GM21723 (cell line): Measurements from ENCODE around the gene SNRPA1.
A peak's percentile ranks its signal among the peaks of the same experiment; 100 is the strongest.
"Not testable (repeated sequence)": the region's sequence is repeated elsewhere in the genome, so short reads cannot be mapped to it uniquely, and the experiment has no call there.

Experiments
- ATAC-seq: cut with Tn5 transposase; IDR thresholded peaks from one replicate; pipeline ENCODE4 v1.9.1; 2021; ENCODE audit warnings: mild to moderate bottlenecking, moderate library complexity; ENCODE audit not compliant: unreplicated experiment

SNRPA1 gene

DNA sequence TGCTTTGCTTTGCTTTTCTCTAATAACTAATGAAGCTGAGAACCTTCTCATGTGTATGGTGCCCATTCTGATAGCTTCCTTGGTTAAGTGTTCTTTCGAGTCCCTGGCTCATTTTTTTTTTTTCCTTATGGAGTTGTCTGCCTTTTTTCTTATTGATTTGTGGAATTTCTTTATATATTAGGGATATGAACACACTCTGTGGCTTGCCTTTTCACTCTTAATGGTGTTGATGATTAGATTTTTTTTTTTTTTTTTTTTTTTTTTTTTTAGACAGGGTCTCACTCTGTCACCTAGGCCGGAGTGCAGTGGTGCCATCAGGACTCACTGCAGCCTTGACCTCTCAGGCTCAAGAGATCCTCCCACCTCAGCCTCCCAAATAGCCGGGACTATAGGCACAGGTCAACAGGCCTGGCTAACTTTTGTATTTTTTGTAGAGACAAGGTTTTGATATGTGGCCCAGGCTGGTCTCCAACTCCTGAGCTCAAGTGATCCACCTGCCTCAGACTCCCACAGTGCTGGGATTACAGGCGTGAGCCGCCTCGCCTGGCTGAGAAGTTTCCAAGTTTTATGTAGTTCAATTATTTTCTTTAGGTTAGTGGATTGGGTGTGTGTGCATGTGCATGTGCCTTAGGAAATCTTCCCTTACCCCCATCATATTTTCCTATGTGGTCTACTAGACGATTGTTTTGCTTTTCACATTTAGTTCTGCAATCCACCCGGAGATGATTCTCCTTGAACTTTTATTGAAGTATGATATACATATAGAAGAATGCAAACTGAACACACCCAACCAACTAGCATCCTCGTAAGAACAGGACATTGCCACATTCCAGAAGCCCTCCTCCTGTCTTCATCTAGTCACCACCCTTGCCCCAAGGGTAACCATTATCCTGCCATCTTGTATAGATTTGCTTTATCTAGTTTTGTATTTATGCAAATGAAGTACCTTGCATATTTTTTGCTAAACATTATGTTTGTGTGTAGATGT, 1.7 kb upstream of the SNRPA1 start:
- ATAC-seq, result no peak

DNA sequence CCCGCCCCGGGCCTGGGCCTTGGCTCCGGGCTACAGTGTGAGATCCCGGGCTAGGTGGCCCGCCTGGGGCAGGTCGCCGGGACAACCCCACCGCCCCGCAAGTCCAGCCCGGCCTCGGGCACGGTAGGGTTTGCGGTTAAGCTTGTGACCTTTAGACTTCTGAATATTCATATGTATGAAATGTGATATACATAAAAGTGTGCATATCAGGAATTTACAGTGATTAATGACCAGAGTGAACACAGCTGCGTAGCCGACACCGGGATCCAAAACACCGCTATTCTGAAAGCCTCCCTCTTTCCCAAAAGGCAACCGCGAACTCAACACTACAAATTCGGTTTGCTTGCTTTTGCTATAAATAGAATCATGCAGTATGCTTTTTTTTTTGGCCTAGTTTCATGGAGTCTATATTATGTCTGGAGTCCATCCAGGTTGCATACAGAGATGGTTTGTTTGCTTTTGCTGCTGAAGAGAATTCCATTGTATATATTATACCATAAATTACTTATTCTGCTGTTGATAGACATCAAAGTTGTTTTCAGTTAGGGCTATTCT, 636 bp upstream of the SNRPA1 start:
- no peak for ATAC-seq

DNA sequence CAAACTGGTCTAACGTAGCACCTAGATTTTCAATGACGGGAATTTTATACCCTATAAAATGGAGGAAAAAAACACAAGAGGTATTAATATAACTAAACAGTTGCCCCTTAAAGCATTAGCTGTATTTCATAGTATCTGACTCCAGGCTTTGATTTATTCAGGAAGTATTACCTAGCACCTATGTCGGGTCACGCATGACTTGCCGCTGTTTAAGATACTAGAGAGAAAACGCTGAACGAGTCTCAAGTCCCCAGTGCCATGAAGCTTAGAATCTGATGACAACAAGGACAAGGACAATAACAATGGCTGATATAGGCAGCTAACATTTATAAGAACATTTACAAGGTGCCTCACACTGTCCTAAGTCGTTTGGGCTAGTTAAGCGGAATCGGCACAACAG, 1.9 kb downstream of the SNRPA1 start:
- ATAC-seq, result no peak

DNA sequence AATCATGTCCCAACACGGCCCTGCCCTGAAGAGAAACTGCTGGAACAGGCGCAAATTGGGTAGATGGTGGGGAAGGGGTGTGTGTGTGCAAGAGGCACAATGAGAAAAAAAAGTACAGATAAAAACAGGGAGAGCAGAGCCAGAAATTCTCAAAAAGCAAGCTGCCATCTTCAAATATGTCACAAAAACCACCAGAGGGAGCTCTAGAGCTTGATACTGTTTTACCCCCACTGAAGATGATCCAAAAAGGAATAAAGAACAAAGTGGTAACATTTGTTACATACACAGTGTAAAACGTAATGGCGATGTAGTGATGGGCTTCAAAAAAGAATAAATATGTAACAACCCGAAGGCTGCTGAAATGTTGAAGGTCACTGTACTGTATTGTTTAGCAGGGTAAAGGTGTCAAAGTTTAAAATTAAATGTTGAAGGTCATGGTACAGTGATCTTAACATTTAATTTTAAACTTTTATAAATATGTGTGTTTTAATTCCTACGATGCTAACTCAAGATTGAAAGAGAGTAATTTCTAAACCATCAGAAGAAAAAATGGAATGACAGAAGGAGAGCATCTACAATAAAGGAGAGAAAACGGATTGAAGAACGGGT, 6.0 kb downstream of the SNRPA1 start:
- no peak for ATAC-seq

DNA sequence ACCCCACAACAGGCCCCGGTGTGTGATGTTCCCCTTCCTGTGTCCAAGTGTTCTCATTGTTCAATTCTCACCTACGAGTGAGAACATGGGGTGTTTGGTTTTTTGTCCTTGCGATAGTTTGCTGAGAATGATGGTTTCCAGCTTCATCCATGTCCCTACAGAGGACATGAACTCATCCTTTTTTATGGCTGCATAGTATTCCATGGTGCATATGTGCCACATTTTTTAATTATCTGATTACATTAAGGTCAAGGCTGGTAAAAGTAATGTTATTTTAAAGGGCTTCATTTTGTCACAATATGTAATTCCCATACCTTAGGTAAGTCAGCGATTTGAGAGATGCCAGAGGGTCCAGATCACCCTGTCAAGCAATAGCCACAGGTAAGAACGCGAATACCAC, 7.7 kb downstream of the SNRPA1 start:
- not testable (repeated sequence) for ATAC-seq

DNA sequence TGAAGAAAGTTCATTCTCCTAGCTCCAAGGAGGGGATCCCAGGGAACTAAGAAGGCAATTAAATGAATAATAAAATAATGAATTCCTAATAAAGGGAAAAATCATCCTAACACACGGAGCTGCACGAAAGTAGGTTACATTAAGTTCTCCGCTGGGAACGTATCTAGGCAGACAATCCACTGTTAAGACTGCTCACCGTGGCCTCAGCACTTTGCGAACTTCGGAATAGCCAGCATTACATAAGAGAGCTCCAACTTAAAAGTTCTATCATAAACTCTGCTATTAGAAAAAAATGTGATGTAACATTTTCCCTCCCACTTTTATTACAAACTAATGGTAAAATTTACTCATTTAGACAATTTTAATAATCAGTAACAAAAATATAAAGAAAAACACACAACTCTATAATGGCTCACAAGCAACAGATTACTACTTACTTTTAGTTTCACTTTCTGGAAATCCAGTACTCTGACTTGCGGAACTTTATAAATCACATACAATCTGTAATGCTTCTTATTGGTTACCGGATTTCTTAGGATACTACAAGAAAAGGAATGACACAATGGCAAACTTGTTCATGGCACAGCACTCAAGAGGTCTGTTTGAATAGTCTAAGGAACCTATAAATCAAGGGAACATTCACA, 8.5 kb downstream of the SNRPA1 start:
- ATAC-seq, result no peak

DNA sequence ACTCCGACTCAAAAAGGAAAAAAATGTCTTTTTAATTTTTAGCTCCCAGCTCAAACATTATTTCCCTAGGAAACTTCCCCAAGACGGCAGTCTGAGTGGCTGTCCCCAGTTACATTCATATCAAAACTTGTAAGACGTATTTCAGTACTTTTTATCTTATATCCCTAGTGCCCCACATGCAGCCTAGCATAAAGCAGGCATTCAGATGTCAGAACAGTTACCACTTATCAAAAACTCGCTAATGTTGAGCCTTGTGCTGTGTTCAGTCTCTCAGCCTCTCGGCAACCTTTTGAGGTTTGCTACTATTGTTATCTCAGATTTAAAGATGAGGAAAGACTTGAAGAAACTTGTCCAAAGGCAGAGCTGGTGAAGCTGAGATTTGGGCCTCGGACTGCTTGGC, 11.1 kb downstream of the SNRPA1 start:
- ATAC-seq, result no peak

DNA sequence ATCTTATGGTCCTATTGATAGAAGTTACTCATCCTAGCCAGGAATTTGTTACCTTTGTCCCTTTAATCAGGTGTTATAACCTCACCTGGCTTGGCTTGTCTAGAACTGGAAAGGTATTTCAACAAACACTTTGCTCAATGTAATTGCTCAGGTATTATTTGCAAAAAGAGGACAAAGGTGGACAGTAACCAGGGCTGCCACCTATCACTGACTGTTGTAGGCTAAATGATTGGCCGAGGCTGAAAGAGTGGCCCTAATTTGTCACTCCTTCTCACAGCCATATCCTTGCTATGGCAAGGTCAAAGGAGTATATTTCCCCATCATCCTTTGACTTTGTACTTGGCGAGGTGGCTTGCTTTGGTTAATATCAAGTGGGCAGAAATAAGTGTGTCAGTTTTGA, 15.0 kb downstream of the SNRPA1 start:
- no peak for ATAC-seq

DNA sequence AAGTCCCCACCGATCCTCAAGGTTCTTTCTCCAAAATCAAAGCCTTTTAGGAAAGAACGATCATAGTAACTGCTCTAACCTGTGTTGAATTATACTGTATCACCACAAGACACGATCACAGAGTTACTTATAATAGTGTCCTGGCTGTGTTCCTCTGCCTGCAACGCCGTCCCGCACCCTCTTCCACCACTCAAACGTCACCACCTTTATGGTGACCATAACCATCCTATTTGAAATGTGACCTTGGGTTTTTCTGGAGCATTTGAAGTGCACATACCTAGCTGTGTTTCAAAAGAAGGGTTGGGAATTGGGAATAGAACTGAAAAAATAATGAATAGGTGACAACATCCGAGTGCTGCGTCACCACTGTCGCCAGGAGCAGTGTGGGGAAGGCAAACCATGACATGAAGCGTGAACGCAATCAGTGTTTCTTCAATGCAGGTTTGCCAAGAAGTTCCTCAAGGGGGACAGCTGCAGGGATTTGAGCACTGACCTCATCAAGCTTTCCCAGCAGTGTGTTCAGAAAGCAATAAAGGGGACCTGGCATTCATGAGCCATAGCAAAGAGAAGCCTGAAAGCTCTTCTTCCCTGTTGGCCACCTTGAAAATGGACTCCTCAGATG, 17.0 kb downstream of the SNRPA1 start:
- no peak for ATAC-seq

DNA sequence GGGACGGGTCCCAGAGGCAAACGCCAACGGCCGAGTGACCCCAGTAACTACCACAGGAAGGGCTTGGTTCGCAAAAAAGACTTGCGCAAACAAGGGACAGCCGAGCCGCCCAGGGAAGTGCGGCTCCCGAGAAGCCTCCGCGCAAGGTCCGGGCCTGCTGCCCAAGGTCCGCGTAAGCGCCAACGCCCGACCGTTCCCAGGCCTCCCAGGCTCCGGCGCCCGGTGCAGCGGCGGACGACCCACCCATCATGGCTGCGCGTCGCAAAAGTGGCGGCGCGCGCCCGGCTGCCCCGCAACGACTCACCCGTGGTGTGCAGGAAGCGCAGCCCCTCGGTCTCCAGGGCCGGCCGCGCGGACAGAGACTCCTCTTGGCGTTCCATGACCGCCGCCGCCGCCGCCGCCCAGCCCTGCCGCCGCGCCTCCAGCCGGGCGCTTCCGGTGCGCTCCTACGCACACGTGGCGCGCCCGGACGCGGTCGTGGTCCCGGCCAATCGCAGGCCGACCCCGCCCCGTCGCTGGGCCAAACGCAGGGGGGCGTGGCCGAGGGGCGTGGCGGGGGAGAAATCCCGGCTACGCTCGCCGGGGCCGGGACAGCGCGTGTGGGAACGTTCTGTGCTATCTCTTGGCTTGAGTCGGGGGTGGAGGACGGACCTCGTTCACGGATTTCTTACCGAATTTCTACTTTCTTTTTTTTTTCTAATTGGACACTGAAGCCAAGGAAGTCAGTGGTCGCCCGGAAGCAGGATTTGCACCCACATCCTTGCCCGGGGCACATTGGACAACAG, 17.8 kb downstream of the SNRPA1 start, which contains the start of gene SELENOS:
Gene SELENOS (minus strand): TSS at position 448 of the 785 bp plus-strand sequence. CDS start 68 bp downstream, at position 380.
- ATAC-seq, result peak; percentile 88

DNA sequence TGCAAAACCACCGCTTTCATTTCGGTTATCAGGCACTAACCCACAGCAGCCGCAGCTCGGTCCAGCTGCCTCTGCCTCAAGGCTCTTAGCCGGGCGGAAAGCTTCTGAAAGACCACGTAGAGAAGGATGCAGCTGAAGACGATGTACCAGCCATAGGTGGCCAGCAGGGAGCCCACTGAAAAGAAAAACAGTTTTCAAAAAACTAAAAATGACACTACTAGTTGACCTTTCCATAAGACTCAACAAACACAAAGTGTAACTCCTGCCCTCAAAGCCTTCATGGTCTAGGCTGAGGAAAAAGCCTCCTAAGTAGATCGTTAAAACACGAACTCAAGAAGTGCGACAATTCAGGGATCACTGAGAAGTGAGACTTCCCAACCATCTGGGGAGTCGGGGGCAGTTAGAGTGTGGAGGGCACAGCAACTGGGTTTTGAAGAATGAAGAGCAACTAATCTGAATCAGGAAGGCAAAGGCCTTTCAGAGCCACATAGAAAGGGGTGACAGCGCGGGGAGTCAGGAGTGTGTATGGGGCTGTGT, 18.5 kb downstream of the SNRPA1 start:
- peak; percentile 46 for ATAC-seq

DNA sequence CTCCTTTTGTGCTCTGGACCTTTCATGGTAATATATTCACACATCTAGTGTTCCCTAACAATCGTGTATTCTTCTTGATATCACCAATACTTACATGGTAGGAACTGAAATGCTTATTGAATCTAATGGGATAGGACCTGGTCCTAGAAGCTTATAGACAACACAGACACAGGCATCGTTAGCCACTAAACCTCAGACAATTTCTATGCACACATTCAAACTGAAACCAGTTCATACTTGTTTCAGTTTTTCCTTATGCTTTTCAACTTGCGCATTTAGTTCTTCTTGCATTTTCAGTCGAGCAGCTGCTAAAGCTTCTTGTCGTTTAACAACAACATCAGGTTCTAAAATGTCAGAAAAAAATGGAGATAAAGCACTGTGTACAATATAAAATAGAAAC, 20.0 kb downstream of the SNRPA1 start:
- ATAC-seq, result peak; percentile 43

DNA sequence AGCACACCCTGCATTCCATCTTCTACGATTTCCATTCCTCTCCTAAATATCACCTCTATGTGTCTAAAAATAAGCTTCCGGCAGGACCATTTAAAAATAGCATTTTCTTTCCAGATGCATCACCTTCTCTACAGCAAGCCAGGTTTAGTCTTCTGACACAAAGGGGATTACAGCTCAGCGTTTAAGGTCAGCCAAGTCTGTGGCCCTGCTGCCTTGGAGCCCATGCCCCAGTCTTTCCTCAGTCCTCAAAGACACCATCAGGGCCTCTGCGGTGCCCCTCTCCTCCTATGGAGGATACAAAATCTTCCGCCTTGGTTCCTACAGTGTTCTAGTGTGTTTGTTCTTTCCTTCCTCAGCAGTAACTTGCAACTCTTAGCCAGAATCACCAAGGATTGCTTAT, 21.5 kb downstream of the SNRPA1 start:
- no peak for ATAC-seq

DNA sequence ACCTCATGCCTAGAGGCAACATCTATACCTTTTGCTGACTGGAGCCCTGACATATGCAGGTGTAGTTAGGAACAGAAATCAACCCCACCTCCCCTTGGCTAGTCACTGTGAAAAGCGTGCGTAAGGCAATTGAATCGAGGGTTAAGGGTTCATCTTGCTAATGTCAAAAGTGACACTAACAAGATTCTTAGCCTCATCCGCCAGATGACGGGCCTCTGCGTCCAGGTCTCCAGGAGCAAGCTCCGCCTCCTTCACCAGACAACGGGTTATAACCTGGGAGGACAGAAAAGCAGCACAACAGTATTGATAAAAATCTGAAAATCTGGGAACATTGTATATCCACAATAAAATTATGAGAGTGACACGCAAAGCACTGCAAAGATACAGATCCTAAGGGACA, 22.5 kb downstream of the SNRPA1 start:
- ATAC-seq, result no peak

DNA sequence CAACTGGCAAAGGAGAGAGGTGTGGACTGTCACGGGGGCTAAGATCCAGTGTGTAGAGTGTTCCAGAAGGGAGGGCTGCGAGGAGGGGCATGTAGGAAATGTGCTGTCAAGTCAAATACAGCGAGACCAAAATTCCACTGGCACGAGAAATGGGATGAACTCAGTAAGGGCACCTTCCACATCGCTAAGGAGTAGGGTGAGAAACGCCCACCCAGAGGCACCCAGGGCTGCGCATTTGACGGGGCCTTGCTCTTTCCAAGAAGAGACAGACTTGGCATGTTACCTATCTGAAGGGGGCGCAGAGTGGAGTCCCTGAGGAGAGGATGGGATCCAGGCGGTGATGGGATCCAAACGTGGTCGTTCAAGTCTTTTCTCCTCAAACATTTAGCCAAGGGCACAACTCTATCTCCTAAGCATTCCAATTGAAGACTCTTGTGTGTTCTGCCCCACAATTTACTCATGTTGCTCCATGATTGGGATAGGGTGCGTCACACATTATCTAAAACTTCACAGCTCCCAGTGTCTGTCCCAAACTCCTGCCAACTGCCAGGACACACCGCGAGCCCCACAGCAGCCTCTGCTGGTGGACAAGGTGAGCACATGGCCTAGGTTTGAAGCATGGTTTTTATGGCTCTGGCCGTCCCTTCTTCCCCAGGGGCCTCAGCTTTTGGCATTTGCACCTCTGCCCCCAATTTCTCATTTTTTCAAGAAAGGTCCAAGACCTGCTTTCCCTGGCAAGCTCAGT, 25.4 kb downstream of the SNRPA1 start:
- no peak for ATAC-seq

DNA sequence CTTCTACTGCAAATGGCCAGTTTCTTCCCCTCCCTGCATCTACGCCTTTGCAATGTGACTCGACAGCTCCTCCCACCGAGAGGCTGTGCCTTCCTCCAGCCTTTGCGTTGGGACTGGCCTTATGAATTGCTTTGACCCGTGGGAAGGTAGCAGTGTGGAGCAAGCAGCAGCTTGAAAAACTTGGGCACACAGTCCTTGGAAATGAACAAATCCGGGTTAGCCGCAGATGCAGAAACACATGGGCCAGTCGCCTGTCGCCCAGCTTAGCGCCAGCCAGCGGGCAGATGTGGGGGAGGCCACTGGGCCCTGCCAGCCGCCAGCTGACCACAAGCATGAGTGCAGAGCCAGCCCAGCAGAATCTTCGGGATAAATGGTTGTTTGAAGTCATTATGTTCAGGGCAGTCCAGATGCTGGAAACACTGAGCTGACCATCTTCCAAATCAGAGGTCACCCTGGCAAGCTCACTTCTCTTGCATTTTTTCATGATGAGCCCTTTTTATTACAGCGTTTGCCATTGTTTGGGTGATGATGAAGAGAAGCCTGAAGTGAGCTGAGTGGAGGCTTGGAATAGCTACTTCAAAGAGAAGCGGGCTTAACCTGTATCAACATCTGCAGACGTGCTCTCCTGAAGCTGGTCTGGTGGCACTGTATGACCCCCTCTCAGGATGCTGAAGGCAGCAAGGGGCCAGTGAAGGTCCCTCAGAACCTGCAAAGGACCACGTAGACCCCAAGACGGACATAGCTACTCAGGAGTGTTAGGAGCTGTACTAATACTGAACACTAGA, 27.5 kb downstream of the SNRPA1 start:
- no peak for ATAC-seq

DNA sequence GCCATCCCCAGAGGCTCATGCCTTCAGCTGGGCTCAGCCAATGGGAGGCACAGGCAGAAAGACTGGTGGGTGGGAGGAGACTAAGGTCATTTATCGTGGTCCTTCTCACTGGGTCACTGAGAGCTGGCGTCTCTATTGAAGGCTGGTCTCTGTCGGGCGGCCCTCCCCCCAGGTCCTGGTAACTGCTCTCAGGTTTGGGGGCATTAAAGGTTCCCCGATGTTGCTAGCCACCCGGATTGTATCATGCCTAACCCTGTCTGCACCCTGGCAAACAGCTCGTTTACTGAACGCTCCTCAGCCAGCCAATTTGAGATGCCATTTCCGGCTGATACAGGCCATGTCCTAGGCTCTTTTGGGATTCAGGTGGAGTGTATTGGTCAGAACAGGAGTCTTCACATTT, 28.3 kb downstream of the SNRPA1 start:
- no peak for ATAC-seq

DNA sequence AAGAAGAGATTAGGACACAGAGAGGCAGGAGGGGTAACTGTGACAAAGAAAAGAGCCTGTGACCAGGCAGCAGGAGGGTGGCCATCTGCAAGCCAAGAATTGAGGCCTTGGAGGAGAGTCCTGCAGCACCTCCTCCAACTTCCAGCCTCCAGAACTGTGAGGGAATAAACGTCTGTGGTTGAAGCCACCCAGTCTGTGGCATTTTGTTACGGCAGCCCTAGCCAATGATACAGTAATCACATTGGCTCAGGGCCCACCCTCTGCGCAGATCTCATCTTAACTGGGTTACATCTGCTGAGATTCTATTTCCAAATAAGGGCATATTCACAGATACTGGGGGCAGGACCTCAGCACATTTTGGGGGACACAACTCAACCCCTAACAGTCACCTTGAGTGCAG, 29.0 kb downstream of the SNRPA1 start:
- no peak for ATAC-seq
